H1 (cell line): ENCODE results near the gene AHSG. TPM values are rescaled to one million over a fixed set of nuclear protein-coding genes. Genes with fewer than 3 reads are reported as not detected.

Source experiments
- CTCF ChIA-PET: fragments of 300-600 bp; sonication (Branson Sonifier 250); formaldehyde crosslinking; loops from one replicate; lab custom pipeline; 2021; ENCODE audit not compliant: partially characterized antibody; lab: Charles Lee
- POLR2A ChIA-PET: fragments of 300-600 bp; sonication (Branson Sonifier 250); formaldehyde crosslinking; loops from one replicate; lab custom pipeline; 2021; ENCODE audit warnings: inconsistent platforms; ENCODE audit not compliant: partially characterized antibody; lab: Charles Lee
- DNase-seq, 2 experiments: peaks; one replicate each; pipeline versions ENCODE4 v3.0.0 to v3.0.0-alpha.2; 2010 to 2022; ENCODE audit warnings: low spot score in 2 of 2, low read depth in 1 of 2, mixed read lengths in 1 of 2
- FAIRE-seq: peaks from 2 replicates; lab custom pipeline; 2011; peaks lifted over from hg19 to GRCh38; lab: Jason Lieb, UNC
- H2AFZ ChIP-seq: 2 replicates; pipeline ENCODE4 v1.8.1; 2012; ENCODE audit warnings: low read length, inconsistent platforms
- H2AK5ac ChIP-seq: 2 replicates; pipeline ENCODE4 v1.6.1; 2013; ENCODE audit warnings: low read depth, low read length
- H2BK120ac ChIP-seq: replicated peaks from 2 replicates; pipeline ENCODE3; 2013; ENCODE audit warnings: low read depth, low read length, inconsistent platforms
- H2BK12ac ChIP-seq: 2 replicates; pipeline ENCODE4 v1.6.1; 2013; ENCODE audit warnings: low read depth, low read length
- H2BK15ac ChIP-seq: 2 replicates; pipeline ENCODE4 v1.6.1; 2013; ENCODE audit warnings: low read length
- H2BK20ac ChIP-seq: 2 replicates; pipeline ENCODE4 v1.6.1; 2013; ENCODE audit warnings: low read length
- H2BK5ac ChIP-seq: 2 replicates; pipeline ENCODE4 v1.6.1; 2013; ENCODE audit warnings: low read depth, low read length
- H3K14ac ChIP-seq: 2 replicates; pipeline ENCODE4 v1.6.1; 2013; ENCODE audit warnings: inconsistent platforms; ENCODE audit not compliant: insufficient read length
- H3K18ac ChIP-seq: 2 replicates; pipeline ENCODE4 v1.6.1; 2013; ENCODE audit warnings: low read length; ENCODE audit errors: extremely low read depth
- H3K23ac ChIP-seq: 2 replicates; pipeline ENCODE4 v1.6.1; 2013; ENCODE audit warnings: inconsistent platforms; ENCODE audit not compliant: insufficient read length
- H3K23me2 ChIP-seq: 2 replicates; pipeline ENCODE4 v1.6.1; 2013; ENCODE audit warnings: low read depth, low read length
- H3K27ac ChIP-seq: 2 replicates; pipeline ENCODE4 v1.6.1; 2011; ENCODE audit warnings: low read depth, low read length, inconsistent platforms
- H3K27me3 ChIP-seq, 4 experiments: replicated peaks in 1 of 4; 1 replicate in 1 of 4; 2 replicates in 3 of 4; pipeline versions ENCODE4 v1.6.1 to v1.8.1; 2011 to 2013; ENCODE audit warnings: low read length in 3 of 4, mild to moderate bottlenecking in 3 of 4, inconsistent platforms in 2 of 4, mixed read lengths in 2 of 4, moderate library complexity in 1 of 4; ENCODE audit not compliant: control insufficient read depth in 3 of 4, insufficient read depth in 3 of 4; ENCODE audit errors: extremely low read depth in 1 of 4
- H3K36me3 ChIP-seq, 4 experiments: 2 replicates each; pipeline versions ENCODE4 v1.6.1 to v1.8.1; 2011 to 2013; ENCODE audit warnings: mild to moderate bottlenecking in 4 of 4, low read length in 3 of 4, moderate library complexity in 2 of 4, control low read depth in 1 of 4, inconsistent platforms in 1 of 4; ENCODE audit not compliant: insufficient read depth in 4 of 4, control insufficient read depth in 2 of 4
- H3K4ac ChIP-seq: replicated peaks from 2 replicates; pipeline ENCODE3; 2013; ENCODE audit warnings: low read length, low read depth, mixed read lengths, inconsistent platforms; ENCODE audit not compliant: insufficient read length
- H3K4me1 ChIP-seq, 4 experiments: replicated peaks in 1 of 4; 1 replicate in 1 of 4; 2 replicates in 3 of 4; pipeline versions ENCODE4 v1.6.1 to v1.8.1; 2011 to 2013; ENCODE audit warnings: low read length in 3 of 4, inconsistent platforms in 2 of 4, mixed read lengths in 1 of 4; ENCODE audit not compliant: insufficient read depth in 4 of 4, control insufficient read depth in 3 of 4
- H3K4me2 ChIP-seq, 2 experiments: 2 replicates each; pipeline versions ENCODE4 v1.6.1 to v1.8.1; 2011 to 2013; ENCODE audit warnings: low read depth in 2 of 2, low read length in 2 of 2, control low read depth in 1 of 2, inconsistent platforms in 1 of 2, mild to moderate bottlenecking in 1 of 2; ENCODE audit not compliant: insufficient read depth in 1 of 2
- H3K4me3 ChIP-seq, 4 experiments: fragments of 200-600, 300-600 bp in 1 of 4; sonication (generic), shearing (Covaris generic), sonication (Bioruptor Twin) in 1 of 4; 2 replicates each; pipeline versions ENCODE4 v1.5.1 to v1.8.1; 2011 to 2016; ENCODE audit warnings: low read length in 4 of 4, low read depth in 3 of 4, control low read depth in 2 of 4, inconsistent platforms in 2 of 4, mild to moderate bottlenecking in 2 of 4, mixed read lengths in 1 of 4, moderate library complexity in 1 of 4; ENCODE audit not compliant: insufficient read depth in 2 of 4; ENCODE audit errors: extremely low read depth in 1 of 4
- H3K56ac ChIP-seq: replicated peaks from 2 replicates; pipeline ENCODE3; 2013; ENCODE audit warnings: low read depth, mild to moderate bottlenecking, mixed read lengths, low read length, inconsistent platforms; ENCODE audit not compliant: insufficient read length
- H3K79me1 ChIP-seq: 2 replicates; pipeline ENCODE4 v1.6.1; 2013; ENCODE audit warnings: low read depth, low read length, control low read depth
- H3K79me2 ChIP-seq, 2 experiments: 2 replicates each; pipeline versions ENCODE4 v1.6.1 to v1.8.1; 2012 to 2013; ENCODE audit warnings: low read length in 2 of 2, mild to moderate bottlenecking in 2 of 2, inconsistent platforms in 1 of 2; ENCODE audit not compliant: insufficient read depth in 2 of 2, control insufficient read depth in 1 of 2
- H3K9ac ChIP-seq, 4 experiments: replicated peaks in 1 of 4; 1 replicate in 1 of 4; 2 replicates in 3 of 4; pipeline versions ENCODE4 v1.6.1 to v1.8.1; 2011 to 2013; ENCODE audit warnings: low read depth in 3 of 4, low read length in 3 of 4, control low read depth in 2 of 4, mild to moderate bottlenecking in 2 of 4, moderate library complexity in 2 of 4, inconsistent platforms in 1 of 4; ENCODE audit errors: extremely low read depth in 1 of 4
- H3K9me3 ChIP-seq, 2 experiments: 2 replicates each; pipeline versions ENCODE4 v1.6.1 to v1.8.1; 2012 to 2013; ENCODE audit warnings: mild to moderate bottlenecking in 2 of 2, moderate library complexity in 2 of 2, control low read depth in 1 of 2, inconsistent platforms in 1 of 2, low read depth in 1 of 2, low read length in 1 of 2, mixed read lengths in 1 of 2; ENCODE audit not compliant: insufficient read depth in 2 of 2
- H4K20me1 ChIP-seq, 2 experiments: replicated peaks in 1 of 2; 2 replicates each; pipeline versions ENCODE3 to v1.8.1; 2011 to 2013; ENCODE audit warnings: inconsistent platforms in 2 of 2, low read length in 2 of 2, mild to moderate bottlenecking in 1 of 2; ENCODE audit not compliant: insufficient read depth in 2 of 2, control insufficient read depth in 1 of 2
- H4K5ac ChIP-seq: 2 replicates; pipeline ENCODE4 v1.6.1; 2013; ENCODE audit warnings: low read length, low read depth, mixed read lengths, inconsistent platforms; ENCODE audit not compliant: insufficient read length
- H4K8ac ChIP-seq: 2 replicates; pipeline ENCODE4 v1.8.0; 2013; ENCODE audit warnings: mild to moderate bottlenecking, moderate library complexity, low read length, inconsistent platforms; ENCODE audit not compliant: insufficient read depth; ENCODE audit errors: extremely low read depth
- H4K91ac ChIP-seq: replicated peaks from 2 replicates; pipeline ENCODE3; 2013; ENCODE audit warnings: low read length, mixed read lengths, inconsistent platforms; ENCODE audit not compliant: insufficient read length
- RBBP5 ChIP-seq: IDR thresholded peaks from 2 replicates; pipeline ENCODE4 v1.7.1; 2012; ENCODE audit warnings: low read depth, mild to moderate bottlenecking, inconsistent platforms, low read length, moderate library complexity, borderline replicate concordance
- WGBS, 2 experiments: shearing (Covaris generic) in 1 of 2; methylation state at CpG; one replicate each; pipeline versions ENCODE4 v1.1.6 to v1.1.7; 2013 to 2015; ENCODE audit warnings: low lambda C conversion rate in 2 of 2, mixed read lengths in 2 of 2, inconsistent platforms in 1 of 2, low coverage in 1 of 2, missing lambda C conversion rate in 1 of 2; ENCODE audit not compliant: insufficient replicate concordance in 2 of 2, insufficient coverage in 1 of 2, insufficient read length in 1 of 2; ENCODE audit errors: extremely low coverage in 1 of 2, missing lambda C conversion rate in 1 of 2; 5-methylcytosine and 5-hydroxymethylcytosine counted together
- polyA plus RNA-seq, 7 experiments: library from polyadenylated mRNA; depleted of rRNA in 3 of 7; stranded (reverse) in 5 of 7; unstranded in 2 of 7; fragments of >200 nt in 5 of 7; fragments of 200-250 nt in 2 of 7; gene quantifications; 1 replicate in 5 of 7; 2 replicates in 1 of 7; 4 replicates in 1 of 7; pipeline versions ENCODE4 v1.2.1 to v1.2.3, GENCODE V29; 2011 to 2013; ENCODE audit warnings: missing spikeins in 2 of 7, mixed read lengths in 2 of 7
- total RNA-seq: library from RNA; stranded (reverse); fragmentation: NEBNext Ultra II Directional; extraction: Animal tissue kit (Norgen Biotek cat#: 25700); gene quantifications from 2 replicates; pipeline ENCODE4 v1.2.1, GENCODE V29; 2021

The AHSG gene
- total and polyA plus RNA-seq, 2 of the 8 experiments (the other 6 are each of a cell fraction or from before 2014, with no cell fraction given), result 0.68 to 0.78 TPM

DNA sequence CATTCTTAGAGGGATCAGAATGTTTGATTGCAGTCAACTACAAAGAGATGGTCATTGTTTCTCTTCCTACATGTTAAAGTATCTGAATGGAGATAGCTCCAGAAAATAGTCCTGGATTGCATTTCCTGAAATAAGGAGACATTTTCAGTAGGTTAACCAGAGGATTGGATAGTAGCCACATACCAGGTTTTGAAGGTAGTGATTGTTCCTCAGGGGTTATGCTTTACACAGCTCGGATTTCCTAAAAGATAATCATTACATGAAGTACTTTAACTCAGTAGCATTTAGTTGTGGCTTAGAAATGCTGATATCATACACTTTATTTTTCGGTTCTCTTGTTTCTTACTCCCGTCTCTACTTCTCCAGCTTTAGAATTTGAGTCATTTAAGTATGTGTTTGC lies 32.1 kb upstream of the AHSG start:
- no peak overlapping the region for H3K18ac ChIP-seq
- DNase-seq (no peak), FAIRE-seq (no peak)
- ChIA-PET POLR2A (interaction anchor here (1.9 to 8.4 kb wide), 2 partner anchors 10 to 204 kb away, joined by 10 to 57 read pairs; partner anchors contain the start of genes DNAJB11 and EIF4A2), CTCF (no interaction called here)
- no peak for TF ChIP-seq RBBP5
- H2BK15ac ChIP-seq, result no peak overlapping the region
- no peak overlapping the region for H4K5ac ChIP-seq
- H2AFZ ChIP-seq, result no peak overlapping the region
- no peak overlapping the region for H2BK12ac ChIP-seq
- H3K36me3 ChIP-seq, result peaks cover 11 to 89% (median 57%) of the 10 kb centered on the region in 4 experiments
- WGBS, 2 experiments, result 94% methylated on average over 3 of the region's 3 CpGs; no CpG with 5 or more reads in 1 of the 2 experiments
- H3K4me2 ChIP-seq, result no peak overlapping the region
- no peaks in the 10 kb centered on the region for H3K27me3 ChIP-seq
- H3K9me3 ChIP-seq, result no peaks in the 10 kb centered on the region
- H3K79me2 ChIP-seq, result no peaks in the 10 kb centered on the region
- H3K4me3 ChIP-seq, result no peak overlapping the region
- H4K8ac ChIP-seq, result no peak overlapping the region
- H3K9ac ChIP-seq, result no peak overlapping the region
- H3K14ac ChIP-seq, result no peak overlapping the region
- no peaks in the 10 kb centered on the region; the same call in 1 of the 2 replicates for H3K23me2 ChIP-seq
- H3K23ac ChIP-seq, result no peak overlapping the region
- H4K91ac ChIP-seq, result no peak overlapping the region
- no peaks in the 10 kb centered on the region for H4K20me1 ChIP-seq
- no peaks in the 10 kb centered on the region for H3K4me1 ChIP-seq
- H2AK5ac ChIP-seq, result no peak overlapping the region
- no peak overlapping the region for H2BK5ac ChIP-seq
- H2BK20ac ChIP-seq, result no peak overlapping the region
- H3K56ac ChIP-seq, result no peak overlapping the region
- H3K79me1 ChIP-seq, result no peaks in the 10 kb centered on the region
- no peak overlapping the region for H2BK120ac ChIP-seq
- H3K27ac ChIP-seq, result no peak overlapping the region
- H3K4ac ChIP-seq, result no peak overlapping the region
